Fibroblast of the conjunctiva (primary cell): ENCODE measurements around the gene ZFHX2.

ENCODE experiments used
- DNase-seq: peaks from one replicate; pipeline ENCODE4 v3.0.0-alpha.2; 2010; ENCODE audit warnings: low read depth

Gene ZFHX2

GRCh38 chr14:23559926-23560520 lies 8.5 kb upstream of the ZFHX2 start:
- no peak for DNase-seq

GRCh38 chr14:23559010-23559925 lies 7.7 kb upstream of the ZFHX2 start:
- DNase-seq, result peak; percentile 49

GRCh38 chr14:23558346-23559009 lies 6.9 kb upstream of the ZFHX2 start:
- no peak for DNase-seq

- DNase-seq, result no peak
Measured at GRCh38 chr14:23557946-23558345, 6.4 kb upstream of the ZFHX2 start.

- DNase-seq, result no peak
Measured at GRCh38 chr14:23557521-23557920, 6.0 kb upstream of the ZFHX2 start.

- DNase-seq, result no peak
Measured at GRCh38 chr14:23556700-23557440, 5.3 kb upstream of the ZFHX2 start.

- peak; percentile 73 for DNase-seq
Measured at GRCh38 chr14:23555882-23556699, 4.5 kb upstream of the ZFHX2 start, which contains the start of gene THTPA. THTPA (plus strand) TSS chr14:23556271; CDS start chr14:23556758, 487 bp downstream.

- DNase-seq, result no peak
Measured at GRCh38 chr14:23555533-23555881, 3.9 kb upstream of the ZFHX2 start.

GRCh38 chr14:23550812-23551265 lies 726 bp downstream of the ZFHX2 start:
- no peak for DNase-seq

GRCh38 chr14:23550131-23550811 lies 1.3 kb downstream of the ZFHX2 start:
- DNase-seq, result no peak

GRCh38 chr14:23548351-23549318 lies 2.9 kb downstream of the ZFHX2 start:
- DNase-seq, result no peak

- no peak for DNase-seq
Measured at GRCh38 chr14:23547924-23548323, 3.6 kb downstream of the ZFHX2 start.

- no peak for DNase-seq
Measured at GRCh38 chr14:23546450-23547035, 5.0 kb downstream of the ZFHX2 start.

- DNase-seq, result no peak
Measured at GRCh38 chr14:23545740-23546365, 5.7 kb downstream of the ZFHX2 start.

GRCh38 chr14:23544511-23545447 lies 6.8 kb downstream of the ZFHX2 start:
- DNase-seq, result no peak

- DNase-seq, result no peak
Measured at GRCh38 chr14:23543403-23543802, 8.2 kb downstream of the ZFHX2 start.

- DNase-seq, result no peak
Measured at GRCh38 chr14:23542261-23542660, 9.3 kb downstream of the ZFHX2 start.

GRCh38 chr14:23540141-23540469 lies 11.5 kb downstream of the ZFHX2 start:
- no peak for DNase-seq
